AML-193 (cell line): ENCODE measurements around the gene AUH.

Experiments
- DNase-seq, 2 experiments: peaks; one replicate each; lab custom pipeline; 2025; lab: John Stamatoyannopoulos, UW

The AUH gene

GRCh38 chr9:91296354-91296753, 65.4 kb downstream of the AUH start:
- no peak for DNase-seq

GRCh38 chr9:91295357-91295756, 66.4 kb downstream of the AUH start:
- no peak for DNase-seq

- no peak for DNase-seq
Measured at GRCh38 chr9:91291866-91292265, 69.9 kb downstream of the AUH start.

- peak in 1 of 2 experiments; percentile 21 for DNase-seq
Measured at GRCh38 chr9:91289244-91289643, 72.5 kb downstream of the AUH start.

- no peak for DNase-seq
Measured at GRCh38 chr9:91285729-91286353, 75.9 kb downstream of the AUH start.

GRCh38 chr9:91282292-91282691, 79.4 kb downstream of the AUH start:
- no peak for DNase-seq

- DNase-seq, result no peak
Measured at GRCh38 chr9:91279296-91280204, 82.2 kb downstream of the AUH start.

- no peak for DNase-seq
Measured at GRCh38 chr9:91276513-91276912, 85.2 kb downstream of the AUH start.

GRCh38 chr9:91275655-91276054, 86.1 kb downstream of the AUH start:
- no peak for DNase-seq

- no peak for DNase-seq
Measured at GRCh38 chr9:91274949-91275492, 86.7 kb downstream of the AUH start.

GRCh38 chr9:91273853-91274552, 87.7 kb downstream of the AUH start:
- peak; percentile 9 to 16 for DNase-seq

- no peak for DNase-seq
Measured at GRCh38 chr9:91271156-91271555, 90.6 kb downstream of the AUH start.

- no peak for DNase-seq
Measured at GRCh38 chr9:91269907-91270491, 91.7 kb downstream of the AUH start.

GRCh38 chr9:91266448-91266847, 95.3 kb downstream of the AUH start:
- DNase-seq, result no peak

GRCh38 chr9:91265514-91265913, 96.2 kb downstream of the AUH start:
- DNase-seq, result no peak

- no peak for DNase-seq
Measured at GRCh38 chr9:91261417-91261816, 100.3 kb downstream of the AUH start.

GRCh38 chr9:91259162-91259561, 102.6 kb downstream of the AUH start:
- DNase-seq, result no peak

GRCh38 chr9:91258451-91258850, 103.3 kb downstream of the AUH start:
- DNase-seq, result peak; percentile 33 to 42

GRCh38 chr9:91256235-91256634, 105.5 kb downstream of the AUH start:
- no peak for DNase-seq

GRCh38 chr9:91255327-91255726, 106.4 kb downstream of the AUH start:
- DNase-seq, result no peak

GRCh38 chr9:91253488-91253887, 108.2 kb downstream of the AUH start:
- no peak for DNase-seq

GRCh38 chr9:91248707-91249106, 113.0 kb downstream of the AUH start:
- DNase-seq, result no peak
